ENCODE data around the gene RHOBTB1. TPM values are rescaled to one million over a fixed set of nuclear protein-coding genes. Genes with fewer than 3 reads are reported as not detected.
A peak's percentile ranks its signal among the peaks of the same experiment; 100 is the strongest.

RHOBTB1 gene
- total and polyA plus RNA-seq, 4 donors: 2.7 to 11.8 (median 4.9) TPM

DNA sequence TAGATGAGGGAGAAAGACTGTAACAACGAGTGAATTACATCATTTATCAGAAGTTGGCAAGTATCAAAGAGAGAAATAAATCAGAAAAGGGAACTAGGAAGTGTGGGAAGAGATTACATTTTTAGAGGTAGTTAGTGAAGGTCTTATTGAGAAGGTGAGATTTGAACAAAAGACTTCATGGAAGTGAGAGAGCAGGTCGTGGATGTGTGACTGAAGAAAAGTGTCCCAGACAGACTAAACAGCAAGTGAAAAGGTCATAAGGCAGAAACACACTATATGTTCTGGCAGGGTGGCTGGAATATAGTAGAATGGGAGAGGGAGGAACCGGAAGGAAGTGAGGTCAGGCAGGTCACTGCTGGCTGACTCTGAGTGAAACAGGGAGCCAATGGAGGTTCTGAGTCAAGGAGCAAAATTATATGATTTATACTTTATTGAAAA is 35.7 kb upstream of the RHOBTB1 start:
- DNase-seq (ENCODE audit: low spot score): no peak

DNA sequence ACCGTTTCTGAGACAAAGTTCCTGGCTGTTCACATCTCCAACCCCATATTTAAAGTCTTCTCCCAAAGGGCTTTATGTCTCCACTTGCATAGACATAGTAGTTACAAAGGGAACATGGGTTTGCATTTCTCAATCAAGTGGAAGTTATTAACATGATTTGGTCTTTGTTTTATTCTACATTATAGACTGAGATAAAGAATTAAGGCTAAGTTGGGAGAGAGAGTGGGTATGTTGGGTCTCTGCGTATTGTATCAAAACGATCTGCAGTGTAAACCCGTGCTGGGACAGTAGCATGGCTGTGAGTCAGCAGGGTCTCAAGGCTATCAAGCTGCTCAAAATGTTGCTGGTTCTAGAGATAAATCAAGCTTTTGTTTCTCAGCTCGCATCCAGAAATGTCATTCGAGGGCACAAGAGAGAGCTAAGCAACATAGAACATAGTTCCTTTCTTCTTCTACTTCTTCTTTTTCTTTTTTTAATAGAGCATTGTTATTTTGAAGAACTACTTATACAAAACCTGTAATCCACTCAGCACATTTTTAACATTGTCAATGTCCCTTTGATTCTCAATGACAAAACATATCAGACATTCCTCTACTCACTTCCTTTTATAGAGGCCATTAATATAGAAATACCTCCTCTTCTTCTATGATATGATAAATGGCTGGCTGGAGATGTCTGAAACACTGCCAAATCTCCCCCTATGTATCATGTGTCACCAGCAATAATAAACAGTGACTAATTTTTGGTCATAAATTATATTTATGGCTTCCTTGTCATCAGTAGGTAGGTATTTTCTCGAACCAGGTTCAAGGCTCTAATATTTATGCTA is 34.5 kb upstream of the RHOBTB1 start:
- WGBS: 68% methylated on average over 7 of the region's 7 CpGs
- Histone ChIP-seq H3K27me3 (ENCODE audit: control insufficient read depth in 4 of 4, insufficient read depth in 4 of 4, low read length in 3 of 4) (no peaks in the 10 kb centered on the region), H3K9me3 (ENCODE audit: control insufficient read depth in 4 of 4, low read length in 3 of 4) (no peaks in the 10 kb centered on the region), H3K27ac (ENCODE audit: low read depth in 1 of 2, low read length in 2 of 2) (no peak overlapping the region), H3K4me3 (ENCODE audit: low read depth in 1 of 3, low read length in 3 of 3) (no peak overlapping the region), H3K36me3 (ENCODE audit: control insufficient read depth in 4 of 4, insufficient read depth in 3 of 4, low read depth in 1 of 4, low read length in 3 of 4) (no peaks in the 10 kb centered on the region), H3K4me1 (ENCODE audit: control insufficient read depth in 4 of 4, insufficient read depth in 4 of 4, low read length in 3 of 4) (peaks cover 0 to 19% (median 9%) of the 10 kb centered on the region in 4 donors), H3K9ac (ENCODE audit: low read depth in 1 of 2, low read length in 2 of 2) (no peak overlapping the region)
- TF ChIP-seq TAF1 (conservative IDR thresholded peaks at IDR 0.05) (no peak), RXRA (IDR thresholded peaks at IDR 0.05) (no peak), SP1 (IDR thresholded peaks at IDR 0.05) (no peak), FOXA2 (IDR thresholded peaks at IDR 0.05) (no peak), FOXA1 (IDR thresholded peaks at IDR 0.05) (no peak), MAX (IDR thresholded peaks at IDR 0.05) (no peak), NR2F2 (IDR thresholded peaks at IDR 0.05) (no peak), EGR1 (IDR thresholded peaks at IDR 0.05; ENCODE audit: low read depth in 2 of 2) (no peak), YY1 (IDR thresholded peaks at IDR 0.05) (no peak), JUND (IDR thresholded peaks at IDR 0.05) (no peak), HNF4A (conservative IDR thresholded peaks at IDR 0.05) (no peak)
- TF ChIP-seq, protein P1, sequence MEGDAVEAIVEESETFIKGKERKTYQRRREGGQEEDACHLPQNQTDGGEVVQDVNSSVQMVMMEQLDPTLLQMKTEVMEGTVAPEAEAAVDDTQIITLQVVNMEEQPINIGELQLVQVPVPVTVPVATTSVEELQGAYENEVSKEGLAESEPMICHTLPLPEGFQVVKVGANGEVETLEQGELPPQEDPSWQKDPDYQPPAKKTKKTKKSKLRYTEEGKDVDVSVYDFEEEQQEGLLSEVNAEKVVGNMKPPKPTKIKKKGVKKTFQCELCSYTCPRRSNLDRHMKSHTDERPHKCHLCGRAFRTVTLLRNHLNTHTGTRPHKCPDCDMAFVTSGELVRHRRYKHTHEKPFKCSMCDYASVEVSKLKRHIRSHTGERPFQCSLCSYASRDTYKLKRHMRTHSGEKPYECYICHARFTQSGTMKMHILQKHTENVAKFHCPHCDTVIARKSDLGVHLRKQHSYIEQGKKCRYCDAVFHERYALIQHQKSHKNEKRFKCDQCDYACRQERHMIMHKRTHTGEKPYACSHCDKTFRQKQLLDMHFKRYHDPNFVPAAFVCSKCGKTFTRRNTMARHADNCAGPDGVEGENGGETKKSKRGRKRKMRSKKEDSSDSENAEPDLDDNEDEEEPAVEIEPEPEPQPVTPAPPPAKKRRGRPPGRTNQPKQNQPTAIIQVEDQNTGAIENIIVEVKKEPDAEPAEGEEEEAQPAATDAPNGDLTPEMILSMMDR (IDR thresholded peaks at IDR 0.05; ENCODE audit: low read depth, low read length, missing input control): no peak
- TF ChIP-seq, protein P2, sequence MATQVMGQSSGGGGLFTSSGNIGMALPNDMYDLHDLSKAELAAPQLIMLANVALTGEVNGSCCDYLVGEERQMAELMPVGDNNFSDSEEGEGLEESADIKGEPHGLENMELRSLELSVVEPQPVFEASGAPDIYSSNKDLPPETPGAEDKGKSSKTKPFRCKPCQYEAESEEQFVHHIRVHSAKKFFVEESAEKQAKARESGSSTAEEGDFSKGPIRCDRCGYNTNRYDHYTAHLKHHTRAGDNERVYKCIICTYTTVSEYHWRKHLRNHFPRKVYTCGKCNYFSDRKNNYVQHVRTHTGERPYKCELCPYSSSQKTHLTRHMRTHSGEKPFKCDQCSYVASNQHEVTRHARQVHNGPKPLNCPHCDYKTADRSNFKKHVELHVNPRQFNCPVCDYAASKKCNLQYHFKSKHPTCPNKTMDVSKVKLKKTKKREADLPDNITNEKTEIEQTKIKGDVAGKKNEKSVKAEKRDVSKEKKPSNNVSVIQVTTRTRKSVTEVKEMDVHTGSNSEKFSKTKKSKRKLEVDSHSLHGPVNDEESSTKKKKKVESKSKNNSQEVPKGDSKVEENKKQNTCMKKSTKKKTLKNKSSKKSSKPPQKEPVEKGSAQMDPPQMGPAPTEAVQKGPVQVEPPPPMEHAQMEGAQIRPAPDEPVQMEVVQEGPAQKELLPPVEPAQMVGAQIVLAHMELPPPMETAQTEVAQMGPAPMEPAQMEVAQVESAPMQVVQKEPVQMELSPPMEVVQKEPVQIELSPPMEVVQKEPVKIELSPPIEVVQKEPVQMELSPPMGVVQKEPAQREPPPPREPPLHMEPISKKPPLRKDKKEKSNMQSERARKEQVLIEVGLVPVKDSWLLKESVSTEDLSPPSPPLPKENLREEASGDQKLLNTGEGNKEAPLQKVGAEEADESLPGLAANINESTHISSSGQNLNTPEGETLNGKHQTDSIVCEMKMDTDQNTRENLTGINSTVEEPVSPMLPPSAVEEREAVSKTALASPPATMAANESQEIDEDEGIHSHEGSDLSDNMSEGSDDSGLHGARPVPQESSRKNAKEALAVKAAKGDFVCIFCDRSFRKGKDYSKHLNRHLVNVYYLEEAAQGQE (IDR thresholded peaks at IDR 0.05): no peak
- TF ChIP-seq, protein P3, sequence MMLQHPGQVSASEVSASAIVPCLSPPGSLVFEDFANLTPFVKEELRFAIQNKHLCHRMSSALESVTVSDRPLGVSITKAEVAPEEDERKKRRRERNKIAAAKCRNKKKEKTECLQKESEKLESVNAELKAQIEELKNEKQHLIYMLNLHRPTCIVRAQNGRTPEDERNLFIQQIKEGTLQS (IDR thresholded peaks at IDR 0.05): no peak
- DNase-seq (ENCODE audit: low spot score): no peak

More for the DNA sequence above, 35.7 kb upstream of the RHOBTB1 start:
- Histone ChIP-seq H3K4me1 (ENCODE audit: control insufficient read depth in 4 of 4, insufficient read depth in 4 of 4, low read length in 3 of 4) (peaks cover 0 to 19% (median 9%) of the 10 kb centered on the region in 4 donors), H3K27ac (ENCODE audit: low read depth in 1 of 2, low read length in 2 of 2) (no peak overlapping the region), H3K9me3 (ENCODE audit: control insufficient read depth in 4 of 4, low read length in 3 of 4) (no peaks in the 10 kb centered on the region), H3K36me3 (ENCODE audit: control insufficient read depth in 4 of 4, insufficient read depth in 3 of 4, low read depth in 1 of 4, low read length in 3 of 4) (no peaks in the 10 kb centered on the region), H3K4me3 (ENCODE audit: low read depth in 1 of 3, low read length in 3 of 3) (no peak overlapping the region), H3K27me3 (ENCODE audit: control insufficient read depth in 4 of 4, insufficient read depth in 4 of 4, low read length in 3 of 4) (no peaks in the 10 kb centered on the region), H3K9ac (ENCODE audit: low read depth in 1 of 2, low read length in 2 of 2) (no peak overlapping the region)
- TF ChIP-seq MAX (IDR thresholded peaks at IDR 0.05): no peak
- peak; percentile 40 for TF ChIP-seq NR2F2 (IDR thresholded peaks at IDR 0.05)
- TF ChIP-seq, protein P2 (IDR thresholded peaks at IDR 0.05): no peak
- WGBS: 59% methylated on average over 3 of the region's 3 CpGs

Measured in liver (tissue), 9 donors.